CD4-positive, alpha-beta T cell treated with Interleukin-10 for 1 hour (primary cell): ENCODE results near the gene KRTAP6-1.

Experiments used
- DNase-seq: peaks from one replicate; pipeline ENCODE4 v3.0.0-alpha.2; 2020

KRTAP6-1 gene, protein sequence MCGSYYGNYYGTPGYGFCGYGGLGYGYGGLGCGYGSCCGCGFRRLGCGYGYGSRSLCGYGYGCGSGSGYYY

DNA sequence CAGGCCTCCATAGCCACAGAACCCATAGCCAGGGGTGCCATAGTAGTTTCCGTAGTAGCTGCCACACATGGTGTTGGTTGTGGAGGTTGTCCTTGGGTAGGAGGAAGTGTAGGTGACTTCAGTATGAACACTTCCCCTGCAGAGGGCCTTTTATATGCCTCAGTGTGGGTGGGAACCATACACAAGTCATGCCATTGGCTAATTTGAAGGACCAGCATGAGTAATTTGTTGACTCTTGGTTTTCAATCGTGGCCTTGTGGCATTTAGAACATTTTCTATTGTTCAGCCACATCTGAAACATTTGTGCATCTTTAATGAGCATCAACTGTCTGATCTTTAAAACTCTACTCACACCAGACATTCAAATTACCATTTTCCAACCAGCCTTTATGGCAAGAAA, at the start of gene KRTAP6-1:
KRTAP6-1 (minus strand) TSS at position 95 of the 400 bp plus-strand sequence; CDS start at position 69, 26 bp downstream.
- no peak for DNase-seq

DNA sequence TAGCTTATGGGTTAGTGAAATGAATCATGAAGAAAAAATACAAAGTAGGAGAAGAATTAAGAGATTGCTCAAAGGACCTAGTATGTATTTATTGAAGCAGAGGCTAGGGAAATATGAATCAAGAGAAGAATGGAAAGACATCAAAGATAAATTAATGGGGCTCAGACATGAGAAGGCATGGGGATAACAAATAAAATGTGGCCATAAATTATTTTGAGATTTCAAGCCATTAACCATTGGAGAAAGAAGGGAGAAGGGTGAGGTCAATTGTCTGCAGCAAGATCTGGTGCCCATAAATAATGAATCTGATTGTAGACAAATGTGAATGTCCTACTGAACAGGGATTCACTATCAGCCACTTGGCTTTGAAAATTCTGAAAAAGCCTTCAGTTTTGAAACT, 39.2 kb upstream of the KRTAP6-1 start:
- no peak for DNase-seq

DNA sequence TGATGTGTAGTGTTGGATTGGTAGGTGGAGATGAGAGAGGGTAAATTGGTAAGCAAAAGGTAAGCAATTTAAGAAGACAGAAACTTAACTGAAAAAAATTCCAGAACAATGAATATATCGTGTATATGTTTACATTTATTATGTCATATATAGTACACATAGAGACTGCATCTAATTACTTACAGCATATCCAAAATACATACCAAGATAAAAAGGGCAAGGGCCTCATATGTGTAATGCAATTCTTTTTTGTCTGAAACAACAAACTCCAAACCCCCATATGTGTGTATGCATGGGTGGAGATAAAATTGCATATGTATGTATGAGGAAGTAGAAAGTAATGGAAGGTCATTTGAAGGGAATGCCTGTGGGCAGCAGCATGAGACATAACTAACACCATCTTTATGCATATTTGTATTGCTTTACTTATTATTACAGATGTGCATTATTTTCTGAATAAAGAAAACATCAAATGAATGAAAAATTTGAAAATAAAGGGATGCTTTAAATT, 33.2 kb upstream of the KRTAP6-1 start:
- DNase-seq, result no peak

DNA sequence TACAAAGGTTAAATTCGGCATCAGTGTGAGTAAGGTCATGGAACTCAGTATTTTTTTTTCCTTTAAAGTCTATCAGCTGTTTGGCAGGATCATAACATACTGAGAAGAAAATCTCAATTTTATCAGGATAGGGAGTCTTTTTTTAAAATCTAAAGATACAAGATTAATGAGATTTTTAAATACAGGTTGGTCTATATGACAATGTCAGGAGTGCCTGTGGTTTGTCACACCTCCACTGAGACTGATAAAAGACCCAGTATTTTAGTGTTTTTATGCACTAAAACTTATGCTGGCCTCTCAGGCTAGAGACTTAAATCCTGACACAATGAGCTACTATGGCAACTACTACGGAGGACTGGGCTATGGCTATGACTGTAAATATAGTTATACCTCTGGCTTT, 28.8 kb upstream of the KRTAP6-1 start, which contains the start of gene KRTAP20-3:
KRTAP20-3 (plus strand) TSS at position 301 of the 400 bp plus-strand sequence.
- DNase-seq, result no peak

DNA sequence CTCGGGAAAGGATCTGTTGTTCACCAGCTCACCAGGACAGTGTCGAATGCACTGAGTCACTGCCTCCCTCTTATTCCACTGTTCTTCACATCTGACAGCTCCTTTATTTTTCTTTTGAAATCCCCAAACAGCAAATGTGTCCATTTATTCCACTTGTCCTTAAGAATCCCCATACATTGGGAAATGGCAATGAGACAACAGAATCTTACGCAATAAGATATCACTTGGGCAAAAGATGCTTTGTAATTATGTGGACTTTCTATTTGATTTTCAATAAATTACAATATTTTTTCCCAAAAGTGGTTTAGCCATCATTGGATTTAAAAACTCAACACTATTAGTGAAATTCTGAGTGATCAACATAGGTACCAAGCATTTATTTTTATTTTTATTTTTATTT, 25.0 kb upstream of the KRTAP6-1 start:
- no peak for DNase-seq

DNA sequence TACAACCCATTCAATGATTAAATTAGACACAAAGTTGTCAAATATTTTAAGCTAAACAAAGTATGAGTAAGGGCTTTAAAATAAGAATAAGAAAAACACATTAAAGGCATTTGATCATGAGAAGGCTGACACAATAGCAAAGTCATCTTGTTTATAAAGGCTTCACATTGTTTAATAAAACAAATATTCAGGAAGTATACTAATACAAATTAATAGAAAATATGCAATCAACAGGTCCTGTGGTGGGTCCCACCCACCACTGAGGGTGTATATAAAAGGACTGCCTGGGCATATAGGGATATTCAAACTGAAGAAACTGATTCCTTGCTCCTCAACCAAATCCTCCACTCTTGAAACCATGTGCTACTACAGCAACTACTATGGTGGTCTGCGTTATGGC, 21.2 kb upstream of the KRTAP6-1 start, which contains the start of gene KRTAP20-2:
KRTAP20-2 (plus strand) TSS at position 301 of the 400 bp plus-strand sequence; CDS start at position 359, 58 bp downstream.
- DNase-seq, result no peak

DNA sequence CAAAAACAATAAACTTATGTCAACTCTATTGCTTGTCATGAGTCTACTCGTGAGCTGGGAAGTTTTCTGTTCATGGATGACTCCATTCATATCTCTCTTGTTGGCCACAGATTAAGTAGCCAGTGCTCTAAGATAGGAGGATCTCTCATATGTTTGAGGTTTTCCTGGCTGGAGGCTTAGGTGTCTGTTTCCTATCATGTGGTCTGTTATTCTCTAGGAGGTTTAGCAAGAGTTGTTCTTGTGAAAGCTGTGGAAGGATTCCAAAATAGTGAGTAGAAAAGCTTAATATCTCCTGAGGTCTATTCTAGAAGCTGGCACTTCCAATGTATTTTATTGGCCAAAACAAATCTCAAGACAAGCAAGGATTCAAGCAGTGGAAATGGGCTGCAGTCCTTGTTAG, 15.5 kb upstream of the KRTAP6-1 start:
- DNase-seq, result no peak

DNA sequence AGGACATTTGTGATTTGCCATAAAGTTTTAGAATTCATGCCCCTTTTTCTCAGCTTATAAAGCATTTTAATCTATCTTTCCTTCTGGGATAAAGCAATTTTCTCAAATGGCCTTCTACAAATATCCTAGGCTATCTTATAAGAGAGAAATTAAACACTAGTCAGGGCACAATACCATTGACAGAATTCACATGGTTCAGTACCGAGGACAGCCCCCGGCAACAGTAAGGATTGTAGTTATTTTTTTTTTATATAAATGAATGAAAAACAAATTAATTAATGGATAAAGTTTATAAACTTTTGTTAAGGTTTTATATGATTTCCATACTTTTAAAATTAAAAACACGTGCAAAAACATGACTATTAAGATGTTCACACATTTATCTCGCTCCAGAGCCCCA, 14.4 kb upstream of the KRTAP6-1 start:
- no peak for DNase-seq

DNA sequence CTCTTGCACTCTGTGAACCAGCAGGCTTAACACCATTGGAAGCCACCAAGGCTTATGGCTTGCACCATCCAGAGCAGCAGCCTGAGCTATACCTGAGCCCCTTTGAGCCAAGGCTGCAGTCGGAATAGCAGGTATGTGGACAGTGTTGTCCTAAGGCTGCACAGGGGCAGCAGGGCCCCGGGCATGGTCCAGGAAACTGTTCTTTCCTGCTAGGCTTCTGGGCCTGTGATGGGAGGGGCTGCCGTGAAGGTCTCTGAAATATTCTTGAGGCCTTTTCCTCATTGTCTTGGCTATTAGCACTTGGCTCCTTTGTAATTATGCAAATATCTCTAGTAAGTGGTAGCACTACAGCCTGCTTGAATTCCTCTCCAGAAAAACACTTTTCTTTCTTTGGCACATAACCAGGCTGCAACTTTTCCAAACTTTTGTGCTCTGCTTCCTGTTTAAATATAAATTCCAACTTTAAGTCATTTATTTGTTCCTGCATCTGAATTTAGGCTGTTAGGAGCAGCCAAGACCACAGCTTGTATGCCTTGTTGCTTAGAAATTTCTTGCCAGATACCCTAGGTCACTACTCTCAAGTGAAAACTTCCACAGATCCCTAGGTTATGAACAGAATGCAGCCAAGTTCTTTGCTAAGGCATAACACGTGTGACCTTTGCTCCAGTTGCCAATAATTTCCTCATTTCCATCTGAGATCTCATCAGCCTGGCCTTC, 11.9 kb upstream of the KRTAP6-1 start:
- DNase-seq, result no peak

DNA sequence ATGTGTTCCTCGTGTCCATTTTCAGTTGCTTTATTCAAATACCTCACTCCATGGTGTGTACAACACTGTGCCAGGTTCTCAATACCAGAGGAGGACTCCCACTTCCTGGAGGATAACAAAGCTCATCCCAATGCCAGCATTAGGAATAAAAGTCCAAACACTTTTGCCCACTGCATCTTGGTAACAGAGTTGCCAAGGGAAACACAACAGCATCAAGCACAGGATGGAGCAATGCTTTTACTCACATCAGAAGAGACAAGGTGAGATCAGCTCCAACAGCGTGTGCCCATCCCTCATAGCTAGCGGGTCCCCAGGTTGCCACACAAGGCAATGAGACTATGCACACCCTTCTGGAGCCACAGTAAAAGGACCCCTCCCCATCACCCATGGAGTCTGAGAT, 9.6 kb upstream of the KRTAP6-1 start:
- DNase-seq, result no peak

DNA sequence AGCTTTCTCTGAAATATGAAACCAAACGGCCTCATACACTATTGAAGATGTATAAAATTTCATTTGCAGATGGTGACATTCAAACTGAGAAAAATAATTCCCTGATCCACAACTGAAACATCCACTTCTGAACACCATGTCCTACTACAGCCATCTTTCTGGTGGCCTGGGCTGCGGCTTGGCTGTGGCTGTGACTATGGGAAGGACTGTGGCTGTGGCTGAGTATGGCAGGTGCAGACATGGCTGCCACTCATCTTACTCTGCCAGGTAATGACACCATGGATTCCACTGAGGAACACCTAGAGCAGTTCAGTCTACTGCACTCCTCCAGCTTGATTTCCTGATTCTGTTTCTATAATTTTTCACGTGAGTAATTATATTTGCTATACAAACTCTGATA, 6.8 kb upstream of the KRTAP6-1 start, which contains the start of gene KRTAP20-4:
KRTAP20-4 (plus strand) TSS at position 106 of the 400 bp plus-strand sequence.
- DNase-seq, result no peak

DNA sequence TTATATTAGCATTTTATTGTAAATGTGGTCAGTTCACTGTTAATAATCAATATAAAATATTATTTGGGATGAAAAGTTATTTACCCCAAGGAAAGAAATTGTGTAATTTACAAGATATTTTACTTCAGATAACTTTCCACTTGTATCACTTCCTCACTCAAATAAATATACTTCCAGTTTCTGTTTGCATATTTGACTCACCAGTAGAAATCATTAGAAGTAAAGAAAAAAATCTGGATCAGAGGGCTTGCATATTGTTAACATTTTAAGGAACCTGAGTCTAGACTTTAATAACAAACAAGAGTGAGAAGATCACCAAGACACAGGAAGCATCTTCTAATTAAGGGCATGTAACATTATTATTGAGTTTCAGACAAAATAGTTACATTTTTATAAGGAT, 6.3 kb upstream of the KRTAP6-1 start:
- no peak for DNase-seq

DNA sequence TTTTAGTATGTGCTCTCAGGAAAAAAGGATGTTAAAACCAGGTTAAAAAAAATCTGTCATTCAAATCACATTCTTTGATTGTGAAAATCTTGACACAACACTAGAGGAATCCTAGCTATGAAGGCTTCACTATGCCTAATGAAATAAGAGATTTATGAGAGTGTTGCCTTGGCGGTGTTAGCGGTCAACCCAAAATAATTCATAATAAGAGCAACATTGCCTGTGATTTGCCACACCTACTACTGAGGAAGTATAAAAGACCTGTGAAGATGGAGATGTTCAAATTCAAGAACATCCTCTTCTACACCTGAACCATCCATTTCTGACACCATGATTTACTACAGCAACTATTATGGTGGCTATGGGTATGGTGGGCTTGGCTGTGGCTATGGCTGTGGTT, 2.4 kb upstream of the KRTAP6-1 start, which contains the start of gene KRTAP20-1:
KRTAP20-1 (plus strand) TSS at position 301 of the 400 bp plus-strand sequence; CDS start at position 331, 30 bp downstream.
- DNase-seq, result no peak

DNA sequence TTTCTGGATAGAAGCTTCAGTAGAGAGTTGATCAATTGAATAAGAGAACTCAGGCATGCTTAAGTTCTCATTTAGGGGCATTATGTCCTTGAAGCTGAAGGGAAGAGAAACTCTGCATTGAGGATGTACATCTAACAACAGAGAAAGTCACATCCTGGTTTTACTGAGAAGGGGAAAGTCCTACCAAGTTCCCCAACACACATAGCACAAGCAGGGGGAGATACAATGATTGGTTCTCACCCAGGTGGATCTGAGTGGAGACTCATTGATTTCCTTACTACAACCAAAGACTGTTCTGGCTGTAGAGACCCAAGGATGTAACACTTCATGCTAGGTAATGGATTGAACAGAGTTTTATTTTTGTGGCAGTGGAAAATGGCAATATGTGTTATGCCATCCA, 1.5 kb upstream of the KRTAP6-1 start:
- no peak for DNase-seq

DNA sequence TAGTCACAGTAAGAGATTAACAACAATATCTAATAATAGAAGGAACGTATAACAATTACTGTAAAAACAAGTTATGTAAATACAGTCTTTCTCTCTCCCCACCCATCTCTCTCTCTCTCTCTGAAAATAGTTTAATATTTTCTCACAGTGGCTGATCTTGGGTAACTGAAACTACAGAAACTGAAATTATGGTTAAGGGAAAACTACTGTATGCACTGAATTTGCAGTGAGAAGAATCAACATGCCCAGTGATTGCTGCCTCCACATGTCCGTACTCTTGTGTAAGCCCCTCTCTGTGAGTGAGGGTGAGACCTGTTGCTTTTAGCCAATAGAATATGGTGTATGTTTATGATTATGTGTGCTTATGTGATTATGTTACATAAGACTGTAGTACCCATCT, 1.6 kb downstream of the KRTAP6-1 start:
- no peak for DNase-seq

DNA sequence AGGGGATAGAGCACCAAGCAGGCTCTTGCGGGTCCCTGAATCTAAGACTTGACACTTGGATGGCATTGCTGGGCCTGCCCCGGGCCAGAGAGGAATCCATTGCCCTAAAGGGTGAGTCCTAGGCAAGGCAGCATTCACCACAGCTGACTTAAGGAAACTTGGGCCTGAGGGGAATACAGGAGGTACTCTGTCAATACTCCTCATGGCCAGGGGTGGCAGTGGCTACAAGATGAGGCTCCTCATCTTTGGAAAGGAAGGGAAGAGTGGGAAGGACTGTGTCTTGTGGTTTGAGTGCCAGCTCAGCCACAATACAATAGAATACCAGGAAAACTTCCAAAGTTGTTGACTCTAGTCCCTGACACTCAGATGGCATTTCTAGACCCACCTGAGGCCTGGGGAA, 7.8 kb downstream of the KRTAP6-1 start:
- DNase-seq, result no peak

DNA sequence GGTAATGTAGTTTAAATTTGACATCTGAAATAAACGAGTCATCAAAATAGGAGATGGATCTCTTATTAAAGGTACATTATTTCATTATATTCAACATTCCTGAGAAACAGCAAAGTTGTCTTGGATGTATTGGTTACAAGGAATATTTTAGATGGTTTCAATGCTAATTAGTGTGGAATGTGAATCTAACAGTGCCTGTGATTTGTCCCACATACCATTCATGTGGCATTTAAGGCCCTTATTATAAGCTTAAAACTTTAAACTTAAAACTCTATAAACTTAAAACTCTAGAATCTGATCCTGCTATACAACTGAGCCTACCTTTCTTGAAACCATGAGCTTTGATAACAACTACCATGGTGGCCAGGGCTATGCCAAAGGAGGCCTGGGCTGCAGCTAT, 12.9 kb downstream of the KRTAP6-1 start, which contains the start of gene KRTAP22-1:
KRTAP22-1 (plus strand) TSS at position 301 of the 400 bp plus-strand sequence.
- no peak for DNase-seq

DNA sequence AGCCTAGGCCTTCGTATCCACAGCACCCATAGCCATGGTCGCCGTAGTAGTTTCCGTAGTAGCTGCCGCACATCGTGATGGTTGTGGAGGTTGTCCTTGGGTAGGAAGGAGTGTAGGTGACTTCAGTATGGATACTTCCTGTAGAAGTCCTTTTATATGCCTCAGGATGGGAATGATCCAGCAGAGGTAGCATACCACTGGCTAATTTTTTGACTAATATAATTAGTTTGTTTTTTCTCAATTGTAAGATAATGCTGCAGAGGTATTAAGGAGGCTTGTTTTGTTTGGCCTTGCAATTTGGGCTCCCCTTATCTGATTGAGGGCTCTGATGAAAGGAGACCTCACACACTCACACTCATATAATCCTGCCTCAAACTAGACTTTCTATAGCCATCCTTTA, 14.9 kb downstream of the KRTAP6-1 start, which contains the start of gene KRTAP6-2:
KRTAP6-2 (minus strand) TSS at position 101 of the 400 bp plus-strand sequence; CDS start at position 73, 28 bp downstream.
- DNase-seq, result no peak

DNA sequence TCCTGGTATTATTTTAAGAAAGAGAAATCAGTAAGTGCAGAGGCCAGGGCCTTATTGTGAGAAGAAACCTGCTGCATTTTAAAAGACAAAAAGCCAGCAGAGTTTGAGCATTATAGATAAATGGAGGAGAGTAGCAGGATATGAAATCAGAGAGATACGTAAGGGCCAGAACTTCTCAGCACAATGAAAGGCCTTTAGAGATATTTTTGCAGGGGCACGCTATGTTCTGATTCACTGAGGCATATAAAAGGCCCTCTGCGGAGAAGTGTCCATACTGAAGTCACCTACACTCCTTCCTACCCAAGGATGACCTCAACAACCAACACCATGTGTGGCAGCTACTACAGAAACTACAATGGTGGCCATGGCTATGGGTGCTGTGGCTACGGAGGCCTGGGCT, 21.6 kb downstream of the KRTAP6-1 start, which contains the start of gene KRTAP6-3:
KRTAP6-3 (plus strand) TSS at position 301 of the 400 bp plus-strand sequence; CDS start at position 307, 6 bp downstream.
- DNase-seq, result no peak

DNA sequence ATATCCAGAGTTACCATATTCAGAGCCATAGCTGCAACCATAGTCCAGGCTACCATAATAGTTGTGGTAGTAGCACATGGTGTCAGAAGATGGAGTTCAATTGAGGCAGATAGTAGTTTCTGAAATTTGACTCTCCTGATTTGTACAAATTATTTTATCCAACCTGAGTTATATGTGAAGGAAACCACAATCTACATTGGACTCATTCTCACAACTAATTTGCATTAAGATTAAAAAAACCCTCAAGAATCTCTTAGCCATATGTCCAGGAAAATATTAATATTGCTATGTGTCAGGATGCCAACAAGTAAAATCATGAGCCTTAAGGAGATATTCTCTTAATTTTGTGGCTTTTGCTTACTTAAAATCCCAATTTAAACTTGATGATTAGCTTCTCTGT, 23.4 kb downstream of the KRTAP6-1 start, which contains the start of gene KRTAP22-2:
KRTAP22-2 (minus strand) TSS at position 101 of the 400 bp plus-strand sequence.
- no peak for DNase-seq

DNA sequence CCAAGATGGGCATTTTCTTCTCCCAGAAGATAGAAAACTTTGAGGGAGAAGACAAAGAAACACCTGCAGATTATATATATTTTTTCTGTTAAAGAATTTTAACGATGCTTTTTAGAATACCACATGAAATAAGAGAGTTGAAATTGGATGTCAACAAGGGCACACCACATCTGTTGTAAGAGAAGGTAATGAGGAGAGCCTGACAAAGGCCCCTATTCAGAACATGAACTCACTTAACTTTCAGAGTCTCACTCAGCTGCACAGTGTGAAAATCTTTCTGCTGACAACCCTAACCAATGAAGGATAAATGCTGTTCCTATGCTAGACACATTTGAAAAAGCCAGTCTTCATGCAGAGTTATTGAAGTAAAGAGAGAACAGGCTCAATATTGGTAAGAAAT, 30.9 kb downstream of the KRTAP6-1 start:
- no peak for DNase-seq

DNA sequence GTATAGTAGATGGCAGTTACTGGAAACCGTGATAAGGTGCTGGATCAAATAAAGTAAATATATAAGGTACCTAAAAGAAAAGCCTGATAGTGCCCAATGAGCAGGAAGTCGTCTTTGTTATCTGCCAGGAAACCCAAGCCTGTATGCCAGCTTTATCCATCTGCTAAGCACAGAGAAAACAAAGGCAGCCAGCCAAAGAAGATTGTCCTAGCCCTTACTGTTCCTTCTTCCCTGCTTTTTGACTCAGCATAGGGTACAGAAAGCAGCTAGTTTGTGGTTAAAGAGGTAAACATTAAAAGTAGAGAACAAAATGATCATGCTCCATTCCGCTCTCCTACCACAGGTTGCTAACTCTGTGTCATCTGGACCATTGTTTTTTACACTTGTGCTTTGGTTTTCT, 33.6 kb downstream of the KRTAP6-1 start:
- no peak for DNase-seq

DNA sequence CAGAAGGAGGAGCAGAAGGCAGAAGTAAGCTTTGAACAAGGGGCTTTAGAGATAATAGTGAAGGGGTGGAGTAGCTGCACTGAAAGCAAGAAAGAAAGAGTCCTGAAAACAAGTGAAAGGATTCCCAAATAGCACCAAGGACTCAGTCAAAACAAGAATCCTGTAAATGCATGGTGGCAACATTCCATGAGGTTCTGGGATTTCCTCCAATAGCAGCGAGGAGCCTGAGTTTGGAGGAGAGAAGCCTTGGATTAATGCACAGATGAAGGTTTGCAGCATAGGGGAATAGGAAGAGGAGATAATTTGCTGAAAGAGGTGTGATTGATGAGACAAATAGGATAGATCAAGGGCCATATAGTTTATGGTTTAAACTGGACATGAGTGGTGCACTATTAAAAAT, 34.4 kb downstream of the KRTAP6-1 start:
- no peak for DNase-seq

DNA sequence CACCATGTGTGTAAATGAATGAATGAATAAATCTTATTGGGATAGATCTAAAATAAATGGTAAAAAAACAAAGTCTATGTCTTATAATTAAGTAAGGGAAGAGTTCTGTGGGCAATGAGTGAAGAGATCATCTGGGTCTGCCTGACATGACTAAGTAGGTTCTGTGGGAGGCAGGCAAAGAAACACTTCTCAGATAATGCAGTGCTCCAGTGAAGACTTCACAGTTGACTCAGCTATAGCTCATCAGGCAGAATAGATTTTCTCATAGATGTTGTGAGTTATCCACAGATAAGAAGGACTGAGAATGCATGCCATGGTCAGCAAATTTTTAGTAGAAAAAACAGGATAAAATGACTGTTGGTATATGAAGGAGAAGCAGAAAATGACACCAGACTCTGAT, 36.0 kb downstream of the KRTAP6-1 start:
- no peak for DNase-seq
